ENCODE results near the gene ERICH3.
"Not testable (repeated sequence)": the region's sequence is repeated elsewhere in the genome, so short reads cannot be mapped to it uniquely, and the experiment has no call there.

ERICH3 gene

GRCh38 chr1:74677926-74678325 is 4.3 kb upstream of the ERICH3 start:
- DNase-seq (ENCODE audit: low spot score), result no peak

GRCh38 chr1:74674278-74675048 is 871 bp upstream of the ERICH3 start:
- DNase-seq (ENCODE audit: low spot score), result no peak

GRCh38 chr1:74670866-74671265 is 2.7 kb downstream of the ERICH3 start:
- not testable (repeated sequence) for DNase-seq (ENCODE audit: low spot score)

GRCh38 chr1:74654708-74655107 is 18.9 kb downstream of the ERICH3 start:
- DNase-seq (ENCODE audit: low spot score), result no peak

GRCh38 chr1:74652711-74653139 is 20.9 kb downstream of the ERICH3 start:
- peak; percentile 48 for DNase-seq (ENCODE audit: low spot score)

GRCh38 chr1:74650561-74650960 is 23.0 kb downstream of the ERICH3 start:
- DNase-seq (ENCODE audit: low spot score), result peak; percentile 19

GRCh38 chr1:74641876-74642275 is 31.7 kb downstream of the ERICH3 start:
- DNase-seq (ENCODE audit: low spot score), result peak; percentile 17

GRCh38 chr1:74641161-74641560 is 32.4 kb downstream of the ERICH3 start:
- no peak for DNase-seq (ENCODE audit: low spot score)

GRCh38 chr1:74637296-74637695 is 36.3 kb downstream of the ERICH3 start:
- DNase-seq (ENCODE audit: low spot score), result no peak

- no peak for DNase-seq (ENCODE audit: low spot score)
These were observed 44.3 kb downstream of the ERICH3 start for GRCh38 chr1:74629283-74629682.

- no peak for DNase-seq (ENCODE audit: low spot score)
These were observed 49.9 kb downstream of the ERICH3 start for GRCh38 chr1:74623716-74624115.

GRCh38 chr1:74620242-74620641 is 53.4 kb downstream of the ERICH3 start:
- no peak for DNase-seq (ENCODE audit: low spot score)

GRCh38 chr1:74618974-74619373 is 54.6 kb downstream of the ERICH3 start:
- no peak for DNase-seq (ENCODE audit: low spot score)

GRCh38 chr1:74613894-74614293 is 59.7 kb downstream of the ERICH3 start:
- DNase-seq (ENCODE audit: low spot score), result no peak

GRCh38 chr1:74611887-74612286 is 61.7 kb downstream of the ERICH3 start:
- DNase-seq (ENCODE audit: low spot score), result no peak

GRCh38 chr1:74610961-74611360 is 62.6 kb downstream of the ERICH3 start:
- DNase-seq (ENCODE audit: low spot score), result no peak

- no peak for DNase-seq (ENCODE audit: low spot score)
These were observed 63.7 kb downstream of the ERICH3 start for GRCh38 chr1:74609810-74610371.

- DNase-seq (ENCODE audit: low spot score), result no peak
These were observed 76.9 kb downstream of the ERICH3 start for GRCh38 chr1:74596717-74597116.

- DNase-seq (ENCODE audit: low spot score), result no peak
These were observed 79.4 kb downstream of the ERICH3 start for GRCh38 chr1:74593887-74594866.

GRCh38 chr1:74592580-74593355 is 80.8 kb downstream of the ERICH3 start:
- no peak for DNase-seq (ENCODE audit: low spot score)

- no peak for DNase-seq (ENCODE audit: low spot score)
These were observed 81.6 kb downstream of the ERICH3 start for GRCh38 chr1:74591949-74592348.

- DNase-seq (ENCODE audit: low spot score), result no peak
These were observed 83.3 kb downstream of the ERICH3 start for GRCh38 chr1:74590288-74590687.
